H4 (cell line): Measurements from ENCODE around the gene SEMA4G. TPM values are rescaled to one million over a fixed set of nuclear protein-coding genes. Genes with fewer than 3 reads are reported as not detected.

ENCODE experiments used
- DNase-seq: peaks from one replicate; pipeline ENCODE4 v3.0.0-alpha.2; 2015; ENCODE audit warnings: low spot score
- total RNA-seq: library from RNA; depleted of rRNA; stranded (reverse); fragments of >200 nt; shearing (Covaris generic); gene quantifications from 2 replicates; pipeline ENCODE4 v1.2.3, GENCODE V29; 2014; rRNA removed

SEMA4G gene, protein sequence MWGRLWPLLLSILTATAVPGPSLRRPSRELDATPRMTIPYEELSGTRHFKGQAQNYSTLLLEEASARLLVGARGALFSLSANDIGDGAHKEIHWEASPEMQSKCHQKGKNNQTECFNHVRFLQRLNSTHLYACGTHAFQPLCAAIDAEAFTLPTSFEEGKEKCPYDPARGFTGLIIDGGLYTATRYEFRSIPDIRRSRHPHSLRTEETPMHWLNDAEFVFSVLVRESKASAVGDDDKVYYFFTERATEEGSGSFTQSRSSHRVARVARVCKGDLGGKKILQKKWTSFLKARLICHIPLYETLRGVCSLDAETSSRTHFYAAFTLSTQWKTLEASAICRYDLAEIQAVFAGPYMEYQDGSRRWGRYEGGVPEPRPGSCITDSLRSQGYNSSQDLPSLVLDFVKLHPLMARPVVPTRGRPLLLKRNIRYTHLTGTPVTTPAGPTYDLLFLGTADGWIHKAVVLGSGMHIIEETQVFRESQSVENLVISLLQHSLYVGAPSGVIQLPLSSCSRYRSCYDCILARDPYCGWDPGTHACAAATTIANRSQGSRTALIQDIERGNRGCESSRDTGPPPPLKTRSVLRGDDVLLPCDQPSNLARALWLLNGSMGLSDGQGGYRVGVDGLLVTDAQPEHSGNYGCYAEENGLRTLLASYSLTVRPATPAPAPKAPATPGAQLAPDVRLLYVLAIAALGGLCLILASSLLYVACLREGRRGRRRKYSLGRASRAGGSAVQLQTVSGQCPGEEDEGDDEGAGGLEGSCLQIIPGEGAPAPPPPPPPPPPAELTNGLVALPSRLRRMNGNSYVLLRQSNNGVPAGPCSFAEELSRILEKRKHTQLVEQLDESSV
- 0.27 and 0.89 TPM in 2 replicates for total RNA-seq

DNA sequence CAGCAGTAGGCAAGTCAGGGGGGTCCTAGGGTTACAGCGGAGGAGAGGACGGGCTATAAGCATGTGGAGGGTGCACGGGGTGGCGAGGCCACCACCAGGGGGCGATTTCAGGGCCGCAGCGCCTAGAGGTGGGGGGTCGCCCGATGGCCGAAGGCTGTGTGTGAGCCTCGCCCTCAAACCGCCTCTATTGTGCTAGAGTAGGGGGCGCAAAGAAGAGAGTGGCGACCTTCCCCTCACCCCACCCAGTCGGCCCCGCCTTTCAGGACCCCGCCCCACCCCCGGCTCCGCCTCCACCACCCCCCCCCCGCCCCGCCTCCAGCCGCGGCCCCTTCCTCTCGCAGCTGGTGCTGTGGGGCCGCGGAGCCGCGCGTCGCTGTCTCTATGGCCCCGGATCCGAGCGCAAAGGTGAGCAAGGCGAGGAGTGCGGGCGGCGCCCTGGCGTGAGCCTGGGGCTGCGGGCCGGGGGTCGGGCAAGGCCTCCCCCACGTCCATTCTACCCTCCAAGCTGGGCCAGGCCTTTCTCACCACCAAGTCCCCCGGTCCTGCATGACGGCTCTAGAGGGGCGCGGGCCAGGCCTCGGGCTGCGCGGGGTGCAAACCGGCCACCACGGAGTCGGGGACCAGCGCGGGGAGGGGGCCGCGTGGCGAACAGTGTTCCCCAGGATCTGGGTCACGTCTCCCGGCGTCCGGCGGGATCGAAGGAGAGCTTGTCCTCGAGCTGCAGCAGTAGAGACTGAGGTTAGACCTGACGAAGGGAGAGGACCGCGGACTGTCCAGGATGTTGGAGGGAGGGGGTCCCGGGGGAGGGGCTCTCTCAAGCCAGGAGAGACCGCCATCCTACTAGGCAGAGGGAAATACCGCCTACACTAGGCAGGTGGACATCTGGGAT, at the start of gene SEMA4G:
TSS of gene SEMA4G (plus strand) at position 318 of the 889 bp plus-strand sequence. CDS start 3,409 bp downstream, outside the sequence.
- no peak for DNase-seq

DNA sequence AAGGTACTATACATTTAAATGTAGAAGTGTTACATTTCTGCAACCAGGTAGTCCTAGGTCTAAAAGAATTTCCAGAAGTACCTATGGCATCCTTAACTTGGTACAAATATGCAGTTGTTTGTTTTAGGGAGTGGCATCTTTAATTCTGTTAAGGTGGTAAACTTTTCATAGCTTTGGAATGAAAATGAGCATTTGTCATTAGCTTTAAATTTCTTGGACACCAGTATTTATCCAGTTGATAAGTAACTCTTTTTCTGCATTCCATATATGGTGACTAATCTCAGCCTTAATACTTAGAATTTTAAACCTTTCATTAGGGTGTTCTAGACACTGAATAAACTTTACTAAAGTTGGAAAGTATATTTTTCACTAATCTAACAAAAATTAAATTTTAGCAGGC, 45.7 kb upstream of the SEMA4G start:
- DNase-seq: no peak

DNA sequence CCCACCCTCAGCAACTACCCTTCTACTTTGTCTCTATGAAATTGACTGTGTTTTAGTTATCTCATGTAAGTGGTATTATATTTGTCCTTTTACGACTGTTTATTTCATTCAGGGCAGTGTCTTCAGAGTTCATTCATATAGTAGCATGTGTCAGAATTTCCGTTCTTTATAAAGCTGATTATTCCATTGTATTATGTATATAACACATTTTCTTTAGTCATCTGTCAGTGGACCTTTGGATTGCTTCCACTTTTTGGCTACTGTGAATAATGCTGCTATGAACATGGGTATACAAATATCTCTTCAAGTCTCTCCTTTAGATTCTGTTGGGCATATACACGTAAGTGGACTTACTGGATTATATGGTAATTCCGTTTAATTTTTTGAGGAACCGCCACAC, 42.0 kb upstream of the SEMA4G start:
- no peak for DNase-seq

DNA sequence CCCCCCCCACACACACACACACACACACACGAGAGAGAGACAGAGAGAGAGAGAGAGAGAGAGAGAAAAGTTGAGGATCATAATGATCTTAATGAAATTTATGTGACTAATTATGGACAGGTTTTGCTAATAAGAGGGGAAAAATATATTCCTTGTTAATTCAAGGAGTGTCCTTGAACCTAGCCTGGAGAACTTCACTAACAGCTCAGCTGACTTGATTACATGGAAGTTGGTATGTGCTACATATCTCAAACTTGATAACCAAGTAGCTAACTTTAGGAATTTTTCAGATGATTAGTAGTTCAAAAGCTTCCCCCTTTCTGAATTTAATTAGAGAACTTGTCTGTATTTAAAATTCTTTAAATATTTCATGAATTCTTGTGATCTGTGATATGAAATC, 41.3 kb upstream of the SEMA4G start:
- no peak for DNase-seq

DNA sequence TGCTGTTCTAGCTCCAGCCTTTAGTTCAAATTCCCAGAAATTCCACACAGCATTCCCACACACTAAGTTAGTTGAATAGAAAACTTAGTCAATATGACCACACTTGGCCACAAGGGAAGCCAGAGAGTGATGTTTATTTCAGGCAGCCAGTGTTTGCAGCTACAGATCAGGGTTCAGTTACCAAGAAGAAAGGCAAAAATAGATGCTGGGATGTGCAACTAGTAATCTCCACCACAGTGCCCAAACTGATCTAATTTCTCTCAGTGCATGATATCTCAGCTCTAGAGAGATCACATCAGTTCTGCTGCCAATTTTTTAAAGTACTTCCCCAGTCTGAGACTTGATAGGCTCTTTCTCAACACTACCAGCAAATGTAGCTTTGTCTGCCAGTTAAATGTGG, 38.9 kb upstream of the SEMA4G start:
- no peak for DNase-seq

DNA sequence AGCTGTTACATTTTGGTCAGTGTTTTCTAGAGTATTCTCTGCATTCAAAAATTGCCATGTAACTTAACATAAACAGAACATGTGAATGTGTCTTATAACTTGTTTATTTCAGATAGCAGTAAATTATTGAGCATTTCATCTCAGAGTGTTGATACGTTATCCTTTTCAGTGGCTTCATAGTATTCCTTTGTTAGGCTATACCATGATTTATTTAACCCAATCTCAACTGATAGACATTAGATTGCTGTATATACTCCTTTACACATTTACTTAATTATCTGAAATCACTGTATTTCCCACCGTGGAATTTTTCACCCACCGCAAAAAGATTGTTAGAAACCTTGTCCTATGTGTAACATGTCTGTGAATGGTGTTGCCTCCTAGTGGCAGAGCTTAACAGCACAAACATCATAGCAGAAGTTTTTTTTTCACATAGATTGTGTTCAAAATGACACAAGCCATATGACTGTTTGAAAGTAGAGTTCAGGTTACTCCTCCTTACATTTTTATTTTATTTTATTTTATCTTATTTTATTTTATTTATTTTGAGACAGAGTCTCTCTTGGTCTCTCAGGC, 35.1 kb upstream of the SEMA4G start:
- peak; percentile 19 for DNase-seq

DNA sequence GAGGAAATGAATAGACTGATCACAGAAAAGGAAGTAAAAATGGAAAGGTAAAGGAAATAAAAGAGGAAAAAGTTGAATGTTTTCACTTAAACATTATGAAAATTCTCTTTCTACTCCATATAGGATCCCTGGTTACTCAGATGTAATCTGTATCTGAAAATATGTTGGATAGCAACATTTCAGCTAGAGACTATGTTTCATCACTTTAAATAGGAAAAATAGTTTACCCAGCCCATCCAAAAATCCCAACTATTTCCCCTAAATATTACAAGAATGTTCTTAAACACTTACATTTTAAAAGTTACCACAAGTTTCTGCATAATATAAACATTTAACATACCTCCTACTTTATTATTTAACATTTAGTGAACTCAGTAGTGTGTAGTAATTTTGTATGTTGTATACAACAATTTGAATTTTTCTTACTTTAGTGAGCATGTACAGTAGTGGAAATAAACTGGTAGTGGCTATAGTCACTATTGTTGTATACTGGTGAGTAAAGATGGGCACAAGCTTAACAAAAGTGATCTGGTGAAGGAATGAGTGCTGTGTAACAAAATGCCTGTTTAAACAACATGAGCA, 29.4 kb upstream of the SEMA4G start:
- DNase-seq: no peak

DNA sequence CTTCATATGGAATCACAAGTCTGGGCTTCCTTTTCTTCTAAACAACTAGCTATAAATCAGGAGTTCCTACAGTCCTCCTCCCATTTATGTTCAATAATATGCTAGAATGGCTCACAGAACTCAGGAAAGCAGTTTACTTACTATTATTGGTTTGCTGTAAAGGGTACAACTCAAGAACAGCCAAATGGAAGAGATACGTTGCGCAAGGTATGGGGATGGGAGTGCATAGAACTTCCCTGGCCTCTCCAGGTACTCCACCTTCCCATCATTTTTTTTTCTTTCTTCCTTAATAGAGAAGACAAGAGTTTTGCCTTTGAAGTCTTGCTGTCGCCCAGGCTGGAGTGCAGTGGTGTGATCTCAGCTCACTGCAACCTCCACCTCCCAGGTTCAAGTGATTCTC, 27.1 kb upstream of the SEMA4G start:
- no peak for DNase-seq

DNA sequence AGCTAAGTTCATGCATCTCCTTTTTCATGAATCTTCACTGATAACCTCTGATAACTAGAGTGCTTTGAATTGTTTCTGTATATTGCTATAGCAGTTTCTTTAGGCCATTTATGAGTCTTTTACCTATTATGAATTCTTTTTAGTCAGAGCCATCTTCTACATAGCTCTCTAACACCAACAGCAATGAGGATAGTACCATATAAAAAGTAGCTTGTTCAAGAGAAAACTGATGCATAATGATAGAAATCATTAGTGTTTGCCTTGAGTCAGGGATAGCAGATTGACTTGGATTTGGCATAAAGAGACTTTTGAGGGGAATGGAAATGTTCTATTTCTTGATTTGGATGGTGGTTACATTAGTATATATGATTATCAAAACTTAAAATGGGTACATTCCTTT, 25.8 kb upstream of the SEMA4G start:
- DNase-seq: no peak

DNA sequence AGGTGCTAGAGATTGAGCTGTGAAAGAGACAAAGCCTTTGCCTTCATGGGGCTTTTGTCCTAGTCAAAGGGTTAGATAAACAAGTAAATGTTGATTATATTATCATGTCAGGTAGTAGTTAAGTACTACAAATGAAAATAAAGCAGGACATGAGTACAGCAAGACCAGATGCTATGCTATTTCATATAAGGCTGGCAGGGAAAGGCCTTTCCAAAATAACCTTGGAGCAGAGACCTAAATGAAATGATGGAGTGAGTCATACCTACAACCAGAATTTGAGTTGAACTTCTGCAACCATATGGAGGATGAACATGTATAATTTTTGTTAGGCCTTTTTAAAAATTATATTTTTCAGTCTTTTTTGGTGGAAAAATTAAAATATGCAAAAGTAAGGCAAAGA, 23.6 kb upstream of the SEMA4G start:
- DNase-seq: no peak

DNA sequence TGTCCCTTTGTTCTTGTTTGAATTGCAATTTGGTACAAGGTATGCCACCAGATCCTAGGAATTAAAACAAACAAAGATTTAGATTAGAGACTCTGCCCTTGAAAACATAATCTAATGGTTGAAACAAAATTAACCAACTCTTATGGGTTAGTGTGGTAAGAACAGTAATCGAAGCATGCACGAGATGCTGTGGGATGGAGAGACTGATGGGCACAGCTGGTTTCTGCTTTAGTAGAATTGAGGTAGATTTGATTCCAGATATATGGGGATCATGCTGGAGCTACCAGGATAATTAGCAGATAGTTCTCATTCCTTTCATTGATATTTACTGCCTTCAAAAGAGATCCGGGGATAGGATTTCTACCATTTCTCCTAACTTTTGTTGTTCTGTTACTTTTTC, 20.4 kb upstream of the SEMA4G start:
- no peak for DNase-seq

DNA sequence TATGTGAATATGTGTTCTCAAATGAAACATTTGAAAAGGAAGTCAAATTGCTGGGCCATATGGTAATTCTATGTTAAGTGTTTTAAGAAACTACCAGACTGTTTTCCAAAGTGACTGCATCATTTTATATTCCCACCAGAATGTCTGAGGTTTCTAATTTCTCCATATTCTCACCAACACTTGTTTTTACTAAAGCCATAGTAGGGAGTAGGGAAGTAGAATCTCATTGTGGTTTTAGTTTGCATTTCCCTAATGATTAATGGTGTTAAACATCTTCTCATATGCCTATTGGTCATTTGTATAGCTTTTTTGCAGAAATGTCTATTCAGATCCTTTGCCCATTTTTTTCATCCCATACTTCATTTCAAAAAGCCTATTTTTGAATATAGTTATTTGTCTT, 9.1 kb upstream of the SEMA4G start:
- no peak for DNase-seq

DNA sequence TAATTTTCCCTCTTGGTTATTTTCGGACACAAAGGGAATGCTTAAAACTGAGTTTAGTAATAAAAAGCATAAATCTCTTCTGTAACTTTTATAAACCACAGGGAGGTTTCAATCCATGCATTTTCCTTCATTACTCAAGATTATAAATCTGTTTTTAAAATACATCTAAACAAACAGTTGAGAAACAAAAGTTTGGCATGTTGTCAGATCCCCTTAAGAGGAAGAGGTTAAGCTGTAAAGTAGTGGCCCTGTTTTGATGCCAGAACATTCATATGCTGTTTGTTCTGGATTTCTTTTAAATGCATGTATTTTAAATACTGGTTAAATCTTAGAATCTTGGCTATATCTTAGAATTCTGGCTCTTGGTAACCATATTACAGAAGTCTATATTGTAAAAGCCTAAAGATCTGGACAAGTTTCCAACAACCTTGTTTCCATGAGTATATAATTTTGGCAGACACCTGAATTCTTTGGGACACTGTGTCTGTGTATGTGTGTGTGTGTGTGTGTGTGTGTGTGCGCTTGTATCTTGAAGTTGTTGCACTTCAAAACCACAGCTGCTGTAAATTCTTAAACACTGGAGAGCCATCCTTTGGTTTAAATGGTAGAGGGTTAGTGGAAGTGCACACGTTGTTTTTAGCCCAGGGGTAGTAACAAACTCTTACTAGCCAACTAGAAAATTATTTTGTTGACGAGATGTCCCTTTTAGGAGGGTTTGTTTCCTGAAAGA, 6.8 kb upstream of the SEMA4G start:
- no peak for DNase-seq

DNA sequence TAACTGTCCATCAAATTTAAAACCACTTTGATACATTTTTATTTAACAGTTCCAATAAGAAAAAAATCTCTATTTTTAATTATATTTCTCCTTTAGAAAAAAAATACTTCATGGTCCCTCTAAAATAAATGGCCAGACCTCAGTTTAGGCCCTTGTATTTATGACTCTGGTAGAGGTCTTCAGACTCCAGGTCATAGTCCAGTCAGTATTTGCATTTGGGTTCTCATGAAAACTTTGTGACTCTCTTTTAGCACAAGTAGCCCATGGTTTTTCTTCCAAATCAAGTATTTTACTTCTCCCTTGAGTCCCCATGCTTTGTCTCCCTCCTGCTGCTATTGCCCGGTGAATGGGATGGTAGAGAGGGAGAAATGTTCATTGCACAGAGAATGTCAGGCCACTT, 5.5 kb upstream of the SEMA4G start:
- no peak for DNase-seq

DNA sequence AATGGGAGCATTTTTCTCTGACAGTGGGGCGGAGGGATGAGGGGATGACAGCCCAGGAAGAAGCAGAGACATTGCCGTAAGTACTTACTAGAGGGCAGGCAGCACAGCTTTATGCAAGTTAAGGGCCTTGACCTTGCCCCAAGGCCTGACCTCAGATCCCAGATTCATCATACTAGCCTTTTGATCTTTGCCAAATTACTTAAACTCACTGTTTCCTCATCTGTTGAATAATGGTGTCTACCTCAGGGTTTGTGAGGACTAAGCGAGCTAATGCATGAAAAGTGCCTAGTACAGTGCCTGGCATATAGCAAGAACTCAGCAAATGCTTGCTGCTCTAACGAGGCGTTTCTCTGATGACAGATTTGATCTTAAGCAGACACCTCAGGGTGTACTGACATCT, 3.5 kb upstream of the SEMA4G start:
- no peak for DNase-seq

DNA sequence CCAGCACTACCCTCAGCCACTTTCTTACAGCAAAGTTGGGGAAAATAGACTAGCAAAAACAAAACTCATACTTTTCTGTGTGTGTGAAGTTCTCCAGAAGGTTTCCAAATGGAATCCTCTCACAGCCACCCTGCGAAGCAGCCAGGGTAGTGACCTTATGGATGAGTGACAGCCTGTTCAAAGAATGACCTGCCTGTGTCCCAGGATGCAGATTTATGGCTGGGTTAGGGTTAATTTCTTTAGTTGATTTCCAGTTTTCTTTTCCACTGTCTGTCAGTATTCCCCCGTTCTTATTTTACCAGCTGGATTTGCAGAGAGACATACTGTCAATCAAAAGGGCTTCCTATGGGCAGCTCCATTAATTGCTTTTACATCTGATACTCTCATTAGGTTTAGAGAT, 2.4 kb upstream of the SEMA4G start:
- no peak for DNase-seq

DNA sequence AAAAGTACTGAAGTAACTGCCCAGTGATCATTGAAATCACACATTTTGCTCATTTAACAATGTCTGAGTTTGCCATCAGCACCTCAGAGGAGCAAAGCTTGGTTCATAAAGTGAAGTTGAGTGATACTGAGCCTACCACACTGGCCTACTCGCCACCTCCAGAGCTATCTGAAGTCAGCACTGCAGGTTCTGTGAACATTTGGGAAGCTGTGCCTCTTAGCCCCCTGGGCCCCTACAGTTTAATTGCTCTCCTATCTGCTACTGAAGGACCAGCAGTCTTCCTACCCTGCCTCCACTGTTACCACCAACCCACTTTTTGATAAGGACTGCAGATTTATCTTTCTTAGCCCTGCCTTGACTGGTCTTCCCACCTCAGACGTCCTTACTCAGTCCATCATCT, 2.0 kb upstream of the SEMA4G start:
- DNase-seq: no peak

DNA sequence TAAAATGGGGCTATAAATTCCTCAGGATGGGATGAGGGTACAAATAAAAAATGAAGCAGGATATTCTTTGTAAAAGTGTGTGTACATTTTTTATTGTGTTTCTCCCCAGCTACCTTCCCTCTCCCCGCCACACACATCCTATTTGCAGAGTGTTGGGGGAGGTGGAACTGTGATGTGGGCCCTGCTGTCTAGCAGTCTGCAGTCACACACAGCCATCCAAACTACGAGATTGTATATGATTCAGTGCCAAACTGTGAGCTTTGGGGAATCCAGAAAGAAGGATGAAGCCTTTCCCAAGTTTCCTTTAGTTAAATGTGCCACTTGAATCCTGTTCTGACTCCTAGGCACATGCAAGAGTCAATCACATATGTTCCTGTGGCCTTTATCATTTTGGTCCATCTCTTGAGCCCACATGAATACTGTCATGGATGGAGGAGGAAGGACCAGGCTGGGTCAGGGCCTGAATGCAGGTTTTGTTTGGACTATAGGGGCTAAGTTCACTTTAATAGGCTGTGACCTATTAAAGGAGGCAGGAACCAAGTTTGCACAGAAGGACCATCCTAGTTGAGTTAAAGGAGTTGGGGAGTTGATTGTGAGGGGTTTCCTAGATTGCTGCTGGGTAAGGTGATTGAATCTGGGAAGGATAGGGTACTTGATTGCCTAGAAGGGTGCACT, 1.1 kb upstream of the SEMA4G start:
- no peak for DNase-seq

DNA sequence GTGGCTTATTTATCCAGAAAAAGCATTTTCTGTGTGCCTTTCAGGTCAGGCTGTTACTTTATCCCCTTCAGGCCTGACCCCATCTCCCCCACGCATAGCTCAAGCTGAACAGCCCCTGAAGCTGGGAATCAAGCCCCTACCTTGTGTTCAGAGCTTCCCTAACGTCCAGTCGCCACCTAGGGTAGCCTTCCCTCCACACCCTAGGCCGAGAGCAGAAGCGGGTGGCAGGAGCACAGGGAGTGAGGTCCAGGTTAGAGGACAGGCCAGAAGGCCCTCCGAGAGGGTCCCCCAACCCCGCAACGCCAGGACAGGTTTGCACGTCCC, 479 bp upstream of the SEMA4G start:
- DNase-seq: no peak
